ENCODE results near the gene C11orf98. TPM values are rescaled to one million over a fixed set of nuclear protein-coding genes. Genes with fewer than 3 reads are reported as not detected.

C11orf98 gene
- total and polyA plus RNA-seq, 2 of the 13 experiments (the other 11 are each of a cell fraction or from before 2014, with no cell fraction given) = 30.4 to 91.8 TPM

DNA sequence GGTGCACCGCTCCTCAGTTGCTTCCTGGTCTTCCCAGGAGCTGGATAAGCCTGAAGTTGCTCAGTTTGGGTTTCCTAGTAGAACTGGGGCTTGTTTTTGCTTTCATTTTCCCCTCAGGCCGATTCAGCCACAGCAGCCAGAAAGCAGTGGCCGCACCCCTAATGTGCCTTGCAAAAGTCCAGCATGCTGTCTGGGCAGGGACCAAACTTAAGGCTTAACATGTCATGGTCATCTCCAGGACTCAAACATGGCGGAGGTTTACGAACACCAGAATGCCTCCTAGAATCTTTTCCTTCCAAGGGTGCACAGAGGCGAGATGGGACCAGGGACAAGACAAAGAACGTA lies 45.0 kb upstream of the C11orf98 start:
- Histone ChIP-seq H4K20me1 (ENCODE audit: insufficient read depth, low read length) (peaks cover 6% of the 10 kb centered on the region; the same call in 1 of the 2 replicates), H3K4me3 (replicated peaks in 1 of 3; ENCODE audit: insufficient read depth in 1 of 3, low read depth in 2 of 3, low read length in 3 of 3) (no peak overlapping the region), H3K27ac (ENCODE audit: extremely low read length, insufficient read depth, low read length) (no peak overlapping the region), H3K4me1 (ENCODE audit: insufficient read depth, low read length) (peaks cover 16% of the 10 kb centered on the region), H3K4me2 (ENCODE audit: low read depth, low read length) (no peak overlapping the region), H3K79me2 (ENCODE audit: insufficient read depth, low read length) (no peaks in the 10 kb centered on the region), H2AFZ (ENCODE audit: low read length) (no peak overlapping the region), H3K36me3 (replicated peaks in 1 of 2; ENCODE audit: control insufficient read depth in 1 of 2, insufficient read depth in 2 of 2, low read length in 2 of 2) (peaks cover 14 to 57% of the 10 kb centered on the region in 2 experiments), H3K9ac (ENCODE audit: insufficient read depth, low read depth, low read length) (no peak overlapping the region), H3K27me3 (ENCODE audit: control insufficient read depth in 1 of 2, insufficient read depth in 2 of 2, low read length in 2 of 2) (no peaks in the 10 kb centered on the region), H3K9me3 (ENCODE audit: low read length) (no peaks in the 10 kb centered on the region)
- 98% methylated on average over 7 of the region's 7 CpGs for WGBS (ENCODE audit: low lambda C conversion rate)
- ATAC-seq (no peak), DNase-seq (ENCODE audit: low spot score) (no peak), FAIRE-seq (no peak)
- POLR2A ChIA-PET = no interaction called here
- no TSS peak for BruUV-seq (replicated peaks)
- in situ Hi-C loops (cut with HindIII; ENCODE audit: extremely low pct_ligation_motif_present, low pct_unique_long_range_greater_than_20kb) = no loop called here
- intact Hi-C loops (cut with micrococcal nuclease; ENCODE audit: unreplicated experiment) = no loop called here
- no peak for TF ChIP-seq TAF1 (CRISPR knock-in tag; IDR thresholded peaks at IDR 0.05)
- TF ChIP-seq ZBTB3 (CRISPR knock-in tag; IDR thresholded peaks at IDR 0.05; ENCODE audit: borderline replicate concordance, low read depth) = no peak
- TF ChIP-seq, protein P1, sequence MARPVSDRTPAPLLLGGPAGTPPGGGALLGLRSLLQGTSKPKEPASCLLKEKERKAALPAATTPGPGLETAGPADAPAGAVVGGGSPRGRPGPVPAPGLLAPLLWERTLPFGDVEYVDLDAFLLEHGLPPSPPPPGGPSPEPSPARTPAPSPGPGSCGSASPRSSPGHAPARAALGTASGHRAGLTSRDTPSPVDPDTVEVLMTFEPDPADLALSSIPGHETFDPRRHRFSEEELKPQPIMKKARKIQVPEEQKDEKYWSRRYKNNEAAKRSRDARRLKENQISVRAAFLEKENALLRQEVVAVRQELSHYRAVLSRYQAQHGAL (CRISPR knock-in tag; IDR thresholded peaks at IDR 0.05; ENCODE audit: not compliant biosample characterization) = no peak
- no peak for TF ChIP-seq FOSL1 (CRISPR knock-in tag; IDR thresholded peaks at IDR 0.05; ENCODE audit: borderline replicate concordance)
- TF ChIP-seq, protein P2, sequence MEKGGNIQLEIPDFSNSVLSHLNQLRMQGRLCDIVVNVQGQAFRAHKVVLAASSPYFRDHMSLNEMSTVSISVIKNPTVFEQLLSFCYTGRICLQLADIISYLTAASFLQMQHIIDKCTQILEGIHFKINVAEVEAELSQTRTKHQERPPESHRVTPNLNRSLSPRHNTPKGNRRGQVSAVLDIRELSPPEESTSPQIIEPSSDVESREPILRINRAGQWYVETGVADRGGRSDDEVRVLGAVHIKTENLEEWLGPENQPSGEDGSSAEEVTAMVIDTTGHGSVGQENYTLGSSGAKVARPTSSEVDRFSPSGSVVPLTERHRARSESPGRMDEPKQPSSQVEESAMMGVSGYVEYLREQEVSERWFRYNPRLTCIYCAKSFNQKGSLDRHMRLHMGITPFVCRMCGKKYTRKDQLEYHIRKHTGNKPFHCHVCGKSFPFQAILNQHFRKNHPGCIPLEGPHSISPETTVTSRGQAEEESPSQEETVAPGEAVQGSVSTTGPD (CRISPR knock-in tag; IDR thresholded peaks at IDR 0.05) = no peak
- TF ChIP-seq, protein P3, sequence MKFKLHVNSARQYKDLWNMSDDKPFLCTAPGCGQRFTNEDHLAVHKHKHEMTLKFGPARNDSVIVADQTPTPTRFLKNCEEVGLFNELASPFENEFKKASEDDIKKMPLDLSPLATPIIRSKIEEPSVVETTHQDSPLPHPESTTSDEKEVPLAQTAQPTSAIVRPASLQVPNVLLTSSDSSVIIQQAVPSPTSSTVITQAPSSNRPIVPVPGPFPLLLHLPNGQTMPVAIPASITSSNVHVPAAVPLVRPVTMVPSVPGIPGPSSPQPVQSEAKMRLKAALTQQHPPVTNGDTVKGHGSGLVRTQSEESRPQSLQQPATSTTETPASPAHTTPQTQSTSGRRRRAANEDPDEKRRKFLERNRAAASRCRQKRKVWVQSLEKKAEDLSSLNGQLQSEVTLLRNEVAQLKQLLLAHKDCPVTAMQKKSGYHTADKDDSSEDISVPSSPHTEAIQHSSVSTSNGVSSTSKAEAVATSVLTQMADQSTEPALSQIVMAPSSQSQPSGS (CRISPR knock-in tag; IDR thresholded peaks at IDR 0.05) = no peak
- TF ChIP-seq SRF (IDR thresholded peaks at IDR 0.05; ENCODE audit: low read depth, low read length) = no peak
- no peak for TF ChIP-seq MAFF (IDR thresholded peaks at IDR 0.05; ENCODE audit: low read depth, low read length)
- TF ChIP-seq ARNT2 (CRISPR knock-in tag; IDR thresholded peaks at IDR 0.05; ENCODE audit: low read depth) = no peak
- CTCF ChIA-PET (ENCODE audit: low intra/inter-chr PET ratio, low total read pairs) = no interaction called here

All from HepG2 (cell line).